LNCaP clone FGC (cell line): ENCODE data around the gene P3H2.
"Not testable (repeated sequence)": the region's sequence is repeated elsewhere in the genome, so short reads cannot be mapped to it uniquely, and the experiment has no call there.

Experiments
- DNase-seq: peaks from one replicate; pipeline ENCODE4 v3.0.0-alpha.2; 2011; ENCODE audit warnings: low read depth
- H3K4me3 ChIP-seq: 2 replicates; pipeline ENCODE4 v1.5.1; 2011; ENCODE audit warnings: mild to moderate bottlenecking, low read depth, low read length, control low read depth
- TF ChIP-seq, protein P1 (sequence below): IDR thresholded peaks from 2 replicates; pipeline ENCODE4 v1.5.1; 2012; ENCODE audit warnings: mild to moderate bottlenecking; ENCODE audit not compliant: control insufficient read depth, insufficient read depth; ENCODE audit errors: extremely low read depth

The P3H2 gene

GRCh38 chr3:190159902-190160435 is 39.3 kb upstream of the P3H2 start:
- no peak overlapping the region for H3K4me3 ChIP-seq
- no peak for DNase-seq
- TF ChIP-seq, protein P1, sequence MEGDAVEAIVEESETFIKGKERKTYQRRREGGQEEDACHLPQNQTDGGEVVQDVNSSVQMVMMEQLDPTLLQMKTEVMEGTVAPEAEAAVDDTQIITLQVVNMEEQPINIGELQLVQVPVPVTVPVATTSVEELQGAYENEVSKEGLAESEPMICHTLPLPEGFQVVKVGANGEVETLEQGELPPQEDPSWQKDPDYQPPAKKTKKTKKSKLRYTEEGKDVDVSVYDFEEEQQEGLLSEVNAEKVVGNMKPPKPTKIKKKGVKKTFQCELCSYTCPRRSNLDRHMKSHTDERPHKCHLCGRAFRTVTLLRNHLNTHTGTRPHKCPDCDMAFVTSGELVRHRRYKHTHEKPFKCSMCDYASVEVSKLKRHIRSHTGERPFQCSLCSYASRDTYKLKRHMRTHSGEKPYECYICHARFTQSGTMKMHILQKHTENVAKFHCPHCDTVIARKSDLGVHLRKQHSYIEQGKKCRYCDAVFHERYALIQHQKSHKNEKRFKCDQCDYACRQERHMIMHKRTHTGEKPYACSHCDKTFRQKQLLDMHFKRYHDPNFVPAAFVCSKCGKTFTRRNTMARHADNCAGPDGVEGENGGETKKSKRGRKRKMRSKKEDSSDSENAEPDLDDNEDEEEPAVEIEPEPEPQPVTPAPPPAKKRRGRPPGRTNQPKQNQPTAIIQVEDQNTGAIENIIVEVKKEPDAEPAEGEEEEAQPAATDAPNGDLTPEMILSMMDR, result no peak

DNA sequence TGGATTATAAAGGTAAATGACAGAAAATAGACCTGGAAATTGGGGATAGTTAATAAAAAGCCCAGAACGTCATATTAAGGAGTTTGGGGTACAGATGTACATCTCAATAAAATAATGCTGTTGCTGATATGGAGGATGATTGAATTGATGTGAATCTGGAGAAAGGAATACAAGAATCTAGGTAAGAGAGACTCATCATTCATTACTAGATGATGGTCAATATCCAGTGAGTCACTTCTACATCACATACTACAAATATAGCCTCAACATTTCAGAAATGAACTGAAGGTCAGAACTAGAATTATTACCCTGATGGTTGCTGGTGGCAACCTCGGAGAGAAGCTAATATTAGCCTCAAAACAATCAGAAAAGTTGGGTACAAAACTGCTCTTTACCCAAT is 37.6 kb upstream of the P3H2 start:
- TF ChIP-seq, protein P1, result no peak
- no peak for DNase-seq

GRCh38 chr3:190155752-190156151 is 35.1 kb upstream of the P3H2 start:
- no peak for DNase-seq
- no peak overlapping the region for H3K4me3 ChIP-seq
- TF ChIP-seq, protein P1, result no peak

More for the DNA sequence above, 37.6 kb upstream of the P3H2 start:
- no peak overlapping the region for H3K4me3 ChIP-seq

GRCh38 chr3:190150681-190151080 is 30.0 kb upstream of the P3H2 start:
- no peak for DNase-seq
- TF ChIP-seq, protein P1, result no peak
- no peak overlapping the region for H3K4me3 ChIP-seq

GRCh38 chr3:190149830-190150619 is 29.3 kb upstream of the P3H2 start:
- not testable (repeated sequence) for DNase-seq, H3K4me3 ChIP-seq

DNA sequence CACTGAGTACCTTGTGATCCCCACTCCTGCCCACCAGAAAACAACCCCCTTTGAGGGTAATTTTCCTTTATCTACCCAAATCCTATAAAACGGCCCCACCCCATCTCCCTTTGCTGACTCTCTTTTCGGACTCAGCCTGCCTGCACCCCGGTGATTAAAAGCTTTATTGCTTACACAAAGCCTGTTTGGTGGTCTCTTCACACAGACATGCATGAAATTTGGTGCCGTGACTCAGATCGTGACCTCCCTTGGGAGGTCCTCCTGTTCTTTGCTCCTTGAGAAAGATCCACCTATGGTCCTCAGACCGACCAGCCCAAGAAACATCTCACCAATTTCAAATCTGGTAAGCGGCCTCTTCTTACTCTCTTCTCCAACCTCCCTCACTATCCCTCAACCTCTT is 24.1 kb upstream of the P3H2 start:
- not testable (repeated sequence) for DNase-seq, H3K4me3 ChIP-seq

DNA sequence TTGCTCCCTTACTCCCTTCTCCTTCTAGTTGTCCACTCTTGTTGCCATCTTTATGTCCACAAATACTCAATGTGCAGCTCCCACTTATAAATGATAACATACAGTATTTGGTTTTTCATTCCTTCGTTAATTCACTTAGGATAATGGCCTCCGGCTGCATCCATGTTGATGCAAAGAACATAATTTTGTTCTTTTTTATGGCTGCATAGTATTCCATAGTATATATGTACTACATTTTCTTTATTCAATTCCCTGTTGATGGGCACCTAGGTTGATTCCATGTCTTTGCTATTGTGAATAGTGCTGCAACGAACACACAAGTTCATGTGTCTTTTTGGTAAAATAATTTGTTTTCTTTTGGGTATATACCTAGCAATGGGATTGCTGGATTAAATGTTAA is 21.3 kb upstream of the P3H2 start:
- TF ChIP-seq, protein P1, result no peak
- H3K4me3 ChIP-seq, result no peak overlapping the region

GRCh38 chr3:190139365-190139764 is 18.7 kb upstream of the P3H2 start:
- no peak for DNase-seq
- H3K4me3 ChIP-seq, result no peak overlapping the region
- TF ChIP-seq, protein P1, result no peak

More for the DNA sequence above, 21.3 kb upstream of the P3H2 start:
- DNase-seq, result no peak
